GM12878 (cell line): Measurements from ENCODE around the gene HCRT. TPM values are rescaled to one million over a fixed set of nuclear protein-coding genes. Genes with fewer than 3 reads are reported as not detected.

Source experiments
- CHD1 ChIP-seq: IDR thresholded peaks from 2 replicates; pipeline ENCODE4 v1.6.1; 2012; ENCODE audit warnings: low read depth, low read length, improper control_type of control experiment
- GABPA ChIP-seq: IDR thresholded peaks from 2 replicates; pipeline ENCODE4 v1.6.1; 2014; ENCODE audit warnings: antibody characterized with exemption, low read depth, mild to moderate bottlenecking, inconsistent platforms
- MTA2 ChIP-seq: fragments of 450-650 bp; IDR thresholded peaks from 2 replicates; pipeline ENCODE4 v1.6.1; 2016; ENCODE audit warnings: low read depth, mild to moderate bottlenecking, moderate library complexity
- NFYB ChIP-seq: IDR thresholded peaks from 2 replicates; pipeline ENCODE4 v1.6.1; 2011; ENCODE audit warnings: low read depth, mild to moderate bottlenecking, low read length, improper control_type of control experiment, moderate library complexity; ENCODE audit not compliant: insufficient read depth
- NKRF ChIP-seq: fragments of 450-650 bp; conservative IDR thresholded peaks from 2 replicates; pipeline ENCODE4 v1.6.1; 2017; ENCODE audit warnings: mild to moderate bottlenecking, moderate library complexity
- PAX5 ChIP-seq: IDR thresholded peaks from 2 replicates; pipeline ENCODE4 v1.6.1; 2011; ENCODE audit warnings: low read depth, low read length, borderline replicate concordance
- PKNOX1 ChIP-seq: fragments of 450-650 bp; IDR thresholded peaks from 2 replicates; pipeline ENCODE4 v1.6.1; 2016; ENCODE audit warnings: mild to moderate bottlenecking
- POLR2A ChIP-seq: IDR thresholded peaks from 2 replicates; pipeline ENCODE4 v1.6.1; 2011; ENCODE audit warnings: low read depth, mild to moderate bottlenecking, low read length
- SMARCA5 ChIP-seq: fragments of 450-650 bp; IDR thresholded peaks from 2 replicates; pipeline ENCODE4 v1.6.1; 2017; ENCODE audit warnings: mild to moderate bottlenecking
- SREBF1 ChIP-seq: IDR thresholded peaks from 2 replicates; pipeline ENCODE4 v1.6.1; 2012; ENCODE audit warnings: mild to moderate bottlenecking, low read length
- SRF ChIP-seq, 2 experiments: IDR thresholded peaks; 2 replicates each; pipeline ENCODE4 v1.6.1; 2011; ENCODE audit warnings: low read depth in 2 of 2, low read length in 2 of 2, mild to moderate bottlenecking in 1 of 2, moderate library complexity in 1 of 2
- ZBED1 ChIP-seq: IDR thresholded peaks from 2 replicates; pipeline ENCODE4 v1.6.1; 2016; ENCODE audit warnings: borderline replicate concordance
- polyA plus RNA-seq, 11 experiments: library from polyadenylated mRNA; depleted of rRNA in 4 of 11; unstranded in 6 of 11; stranded (reverse) in 5 of 11; fragments of >200 nt; fragmentation: Nextera tagmentation in 4 of 11; fragmentation: Illumina TruSeq in 1 of 11; extraction: Ambion mirVana in 4 of 11; extraction: Trizol in 1 of 11; gene quantifications; 1 replicate in 1 of 11; 2 replicates in 10 of 11; pipeline versions ENCODE4 v1.2.1 to v1.2.3, GENCODE V29; 2011 to 2016; ENCODE audit warnings: inconsistent platforms in 2 of 11, missing spikeins in 2 of 11, low read depth in 1 of 11
- total RNA-seq, 4 experiments: library from RNA; depleted of rRNA in 3 of 4; stranded (reverse); fragments of >200 nt in 3 of 4; fragmentation: Illumina TruSeq in 1 of 4; extraction: Trizol in 1 of 4; gene quantifications; 2 replicates each; pipeline versions ENCODE4 v1.2.1 to v1.2.3, GENCODE V29; 2013 to 2021
- TF ChIP-seq, protein P1 (sequence below): fragments of 450-650 bp; IDR thresholded peaks from 2 replicates; pipeline ENCODE4 v1.6.1; 2018; ENCODE audit warnings: borderline replicate concordance, mild to moderate bottlenecking; ENCODE audit not compliant: partially characterized antibody
- TF ChIP-seq, protein P2 (sequence below): IDR thresholded peaks from 2 replicates; pipeline ENCODE4 v1.6.1; 2012; ENCODE audit warnings: low read depth, low read length, improper control_type of control experiment
- TF ChIP-seq, protein P3 (sequence below): IDR thresholded peaks from 2 replicates; pipeline ENCODE4 v1.6.1; 2012; ENCODE audit warnings: improper control_type of control experiment, low read depth, low read length; ENCODE audit not compliant: insufficient replicate concordance

Gene HCRT
- total and polyA plus RNA-seq, 10 of the 15 experiments (the other 5 are each of a cell fraction or from before 2014, with no cell fraction given): 0.41 TPM; not detected in 9

GRCh38 chr17:42183741-42184711 lies 1.2 kb downstream of the HCRT start (continued):
- TF ChIP-seq, protein P1, sequence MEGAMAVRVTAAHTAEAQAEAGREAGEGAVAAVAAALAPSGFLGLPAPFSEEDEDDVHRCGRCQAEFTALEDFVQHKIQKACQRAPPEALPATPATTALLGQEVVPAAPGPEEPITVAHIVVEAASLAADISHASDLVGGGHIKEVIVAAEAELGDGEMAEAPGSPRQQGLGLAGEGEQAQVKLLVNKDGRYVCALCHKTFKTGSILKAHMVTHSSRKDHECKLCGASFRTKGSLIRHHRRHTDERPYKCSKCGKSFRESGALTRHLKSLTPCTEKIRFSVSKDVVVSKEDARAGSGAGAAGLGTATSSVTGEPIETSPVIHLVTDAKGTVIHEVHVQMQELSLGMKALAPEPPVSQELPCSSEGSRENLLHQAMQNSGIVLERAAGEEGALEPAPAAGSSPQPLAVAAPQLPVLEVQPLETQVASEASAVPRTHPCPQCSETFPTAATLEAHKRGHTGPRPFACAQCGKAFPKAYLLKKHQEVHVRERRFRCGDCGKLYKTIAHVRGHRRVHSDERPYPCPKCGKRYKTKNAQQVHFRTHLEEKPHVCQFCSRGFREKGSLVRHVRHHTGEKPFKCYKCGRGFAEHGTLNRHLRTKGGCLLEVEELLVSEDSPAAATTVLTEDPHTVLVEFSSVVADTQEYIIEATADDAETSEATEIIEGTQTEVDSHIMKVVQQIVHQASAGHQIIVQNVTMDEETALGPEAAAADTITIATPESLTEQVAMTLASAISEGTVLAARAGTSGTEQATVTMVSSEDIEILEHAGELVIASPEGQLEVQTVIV: no peak
- TF ChIP-seq SMARCA5 (peak; percentile 98), MTA2 (no peak), SREBF1 (no peak), CHD1 (no peak), GABPA (no peak), PAX5 (no peak), SRF (IDR thresholded peaks at IDR 0.05; ENCODE audit: low read depth in 2 of 2, low read length in 2 of 2) (0 out of 4 replicates have a peak, but pooled peaks of 1 of the 2 experiments have one; percentile 52), NKRF (peak; percentile 88), PKNOX1 (no peak), NFYB (no peak), ZBED1 (no peak), POLR2A (peak; percentile 73)
- TF ChIP-seq, protein P2, sequence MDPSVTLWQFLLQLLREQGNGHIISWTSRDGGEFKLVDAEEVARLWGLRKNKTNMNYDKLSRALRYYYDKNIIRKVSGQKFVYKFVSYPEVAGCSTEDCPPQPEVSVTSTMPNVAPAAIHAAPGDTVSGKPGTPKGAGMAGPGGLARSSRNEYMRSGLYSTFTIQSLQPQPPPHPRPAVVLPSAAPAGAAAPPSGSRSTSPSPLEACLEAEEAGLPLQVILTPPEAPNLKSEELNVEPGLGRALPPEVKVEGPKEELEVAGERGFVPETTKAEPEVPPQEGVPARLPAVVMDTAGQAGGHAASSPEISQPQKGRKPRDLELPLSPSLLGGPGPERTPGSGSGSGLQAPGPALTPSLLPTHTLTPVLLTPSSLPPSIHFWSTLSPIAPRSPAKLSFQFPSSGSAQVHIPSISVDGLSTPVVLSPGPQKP: no peak
- TF ChIP-seq, protein P3, sequence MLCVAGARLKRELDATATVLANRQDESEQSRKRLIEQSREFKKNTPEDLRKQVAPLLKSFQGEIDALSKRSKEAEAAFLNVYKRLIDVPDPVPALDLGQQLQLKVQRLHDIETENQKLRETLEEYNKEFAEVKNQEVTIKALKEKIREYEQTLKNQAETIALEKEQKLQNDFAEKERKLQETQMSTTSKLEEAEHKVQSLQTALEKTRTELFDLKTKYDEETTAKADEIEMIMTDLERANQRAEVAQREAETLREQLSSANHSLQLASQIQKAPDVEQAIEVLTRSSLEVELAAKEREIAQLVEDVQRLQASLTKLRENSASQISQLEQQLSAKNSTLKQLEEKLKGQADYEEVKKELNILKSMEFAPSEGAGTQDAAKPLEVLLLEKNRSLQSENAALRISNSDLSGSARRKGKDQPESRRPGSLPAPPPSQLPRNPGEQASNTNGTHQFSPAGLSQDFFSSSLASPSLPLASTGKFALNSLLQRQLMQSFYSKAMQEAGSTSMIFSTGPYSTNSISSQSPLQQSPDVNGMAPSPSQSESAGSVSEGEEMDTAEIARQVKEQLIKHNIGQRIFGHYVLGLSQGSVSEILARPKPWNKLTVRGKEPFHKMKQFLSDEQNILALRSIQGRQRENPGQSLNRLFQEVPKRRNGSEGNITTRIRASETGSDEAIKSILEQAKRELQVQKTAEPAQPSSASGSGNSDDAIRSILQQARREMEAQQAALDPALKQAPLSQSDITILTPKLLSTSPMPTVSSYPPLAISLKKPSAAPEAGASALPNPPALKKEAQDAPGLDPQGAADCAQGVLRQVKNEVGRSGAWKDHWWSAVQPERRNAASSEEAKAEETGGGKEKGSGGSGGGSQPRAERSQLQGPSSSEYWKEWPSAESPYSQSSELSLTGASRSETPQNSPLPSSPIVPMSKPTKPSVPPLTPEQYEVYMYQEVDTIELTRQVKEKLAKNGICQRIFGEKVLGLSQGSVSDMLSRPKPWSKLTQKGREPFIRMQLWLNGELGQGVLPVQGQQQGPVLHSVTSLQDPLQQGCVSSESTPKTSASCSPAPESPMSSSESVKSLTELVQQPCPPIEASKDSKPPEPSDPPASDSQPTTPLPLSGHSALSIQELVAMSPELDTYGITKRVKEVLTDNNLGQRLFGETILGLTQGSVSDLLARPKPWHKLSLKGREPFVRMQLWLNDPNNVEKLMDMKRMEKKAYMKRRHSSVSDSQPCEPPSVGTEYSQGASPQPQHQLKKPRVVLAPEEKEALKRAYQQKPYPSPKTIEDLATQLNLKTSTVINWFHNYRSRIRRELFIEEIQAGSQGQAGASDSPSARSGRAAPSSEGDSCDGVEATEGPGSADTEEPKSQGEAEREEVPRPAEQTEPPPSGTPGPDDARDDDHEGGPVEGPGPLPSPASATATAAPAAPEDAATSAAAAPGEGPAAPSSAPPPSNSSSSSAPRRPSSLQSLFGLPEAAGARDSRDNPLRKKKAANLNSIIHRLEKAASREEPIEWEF: no peak
